ENCODE measurements around the gene CTSZ. TPM values are rescaled to one million over a fixed set of nuclear protein-coding genes. Genes with fewer than 3 reads are reported as not detected.

CTSZ gene
- total RNA-seq (10 to 100 TPM; 14.7 to 17.7 TPM), total RNA-seq (11.4 to 63.0 (median 27.3) reads per million in 172 experiments)
- 91.6 TPM for polyA plus RNA-seq (2013, experiment 1 of 2)
- polyA plus RNA-seq (2013, experiment 2 of 2) = 60.3 TPM

DNA sequence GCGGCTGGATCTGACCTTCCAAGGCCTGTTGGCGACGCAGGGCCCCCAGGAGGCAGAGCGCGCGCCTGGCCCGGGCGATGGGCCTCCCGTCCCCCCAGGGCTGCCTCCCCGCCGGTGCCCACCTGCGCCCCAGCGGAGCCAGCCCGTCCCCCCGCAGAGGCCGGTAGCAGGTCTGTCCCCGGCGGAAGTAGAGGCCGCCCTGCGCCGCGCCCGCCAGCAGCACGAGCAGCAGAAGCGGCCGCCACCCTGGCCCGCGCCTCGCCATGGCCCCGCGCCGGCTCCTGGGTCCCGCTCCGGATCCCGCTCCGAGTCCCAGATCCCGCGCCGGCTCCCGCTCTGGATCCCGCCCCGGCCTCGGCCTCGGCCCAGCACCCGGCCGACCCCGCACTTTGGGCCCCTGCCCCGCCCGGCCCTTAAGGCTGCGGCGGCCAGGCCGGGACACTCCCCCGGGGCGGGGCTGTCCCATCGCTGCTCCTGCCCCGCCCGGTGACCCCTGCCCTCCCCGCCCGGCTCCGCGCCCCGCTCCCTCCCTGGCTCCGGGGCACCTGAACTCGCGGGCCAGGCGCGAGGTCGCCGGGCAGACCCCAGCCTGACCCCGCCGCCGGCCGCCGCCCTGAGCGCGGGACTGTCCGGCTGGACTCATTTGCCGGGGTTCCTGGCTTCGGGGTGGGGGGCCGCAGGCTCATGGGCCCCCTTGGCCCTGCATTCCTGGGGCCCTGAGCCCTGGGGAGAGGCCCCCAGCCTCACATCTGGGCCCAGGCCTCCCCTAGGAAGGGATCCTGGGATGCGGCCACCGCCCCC, at the start of gene CTSZ:
CTSZ (minus strand) TSS at position 391 of the 801 bp plus-strand sequence; CDS start at position 265, 126 bp downstream.
- no peaks in the 10 kb centered on the region for H3K36me3 Mint-ChIP-seq (ENCODE audit: low read depth)
- intact Hi-C loops (cut with DNase I, micrococcal nuclease) = no loop called here
- H3K9me3 ChIP-seq (ENCODE audit: control insufficient read depth in 1 of 2, insufficient read depth in 1 of 2, low read length in 2 of 2) = no peaks in the 10 kb centered on the region
- H3K27ac ChIP-seq (ENCODE audit: low read depth in 1 of 2, low read length in 2 of 2) = peak within 1 kb of the TSS in 1 of 2 donors; percentile 48
- H3K9me3 Mint-ChIP-seq = no peaks in the 10 kb centered on the region
- H3K4me1 ChIP-seq (ENCODE audit: insufficient read depth, low read length) = peaks cover 45% of the 10 kb centered on the region
- H3K27me3 Mint-ChIP-seq = no peaks in the 10 kb centered on the region
- H3K36me3 ChIP-seq (ENCODE audit: insufficient read depth, low read length) = no peaks in the 10 kb centered on the region
- H3K4me3 ChIP-seq (ENCODE audit: low read length) = peak within 1 kb of the TSS; percentile 72
- DNase-seq = peak in 10 of 14 experiments; percentile 14 to 73 (median 36)
- H3K27ac Mint-ChIP-seq = peak within 1 kb of the TSS; percentile 78
- POLR2A ChIA-PET = interaction anchor here (2.3 kb wide), 1 partner anchor 25 kb away, joined by 17 read pairs; the partner anchor contains the start of gene ATP5F1E
- CTCF ChIA-PET = no interaction called here
- peaks cover 42% of the 10 kb centered on the region for H3K4me1 Mint-ChIP-seq (ENCODE audit: low read depth)
- H3K4me3 Mint-ChIP-seq = peak within 1 kb of the TSS; percentile 88
- no peaks in the 10 kb centered on the region for H3K27me3 ChIP-seq (ENCODE audit: control insufficient read depth in 1 of 2, insufficient read depth in 2 of 2, low read length in 2 of 2)
- peak; percentile 55 for ATAC-seq (ENCODE audit: poor library complexity)
- TF ChIP-seq, protein P1, sequence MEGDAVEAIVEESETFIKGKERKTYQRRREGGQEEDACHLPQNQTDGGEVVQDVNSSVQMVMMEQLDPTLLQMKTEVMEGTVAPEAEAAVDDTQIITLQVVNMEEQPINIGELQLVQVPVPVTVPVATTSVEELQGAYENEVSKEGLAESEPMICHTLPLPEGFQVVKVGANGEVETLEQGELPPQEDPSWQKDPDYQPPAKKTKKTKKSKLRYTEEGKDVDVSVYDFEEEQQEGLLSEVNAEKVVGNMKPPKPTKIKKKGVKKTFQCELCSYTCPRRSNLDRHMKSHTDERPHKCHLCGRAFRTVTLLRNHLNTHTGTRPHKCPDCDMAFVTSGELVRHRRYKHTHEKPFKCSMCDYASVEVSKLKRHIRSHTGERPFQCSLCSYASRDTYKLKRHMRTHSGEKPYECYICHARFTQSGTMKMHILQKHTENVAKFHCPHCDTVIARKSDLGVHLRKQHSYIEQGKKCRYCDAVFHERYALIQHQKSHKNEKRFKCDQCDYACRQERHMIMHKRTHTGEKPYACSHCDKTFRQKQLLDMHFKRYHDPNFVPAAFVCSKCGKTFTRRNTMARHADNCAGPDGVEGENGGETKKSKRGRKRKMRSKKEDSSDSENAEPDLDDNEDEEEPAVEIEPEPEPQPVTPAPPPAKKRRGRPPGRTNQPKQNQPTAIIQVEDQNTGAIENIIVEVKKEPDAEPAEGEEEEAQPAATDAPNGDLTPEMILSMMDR (IDR thresholded peaks at IDR 0.05) = no peak

- peaks cover 24% of the 10 kb centered on the region for H3K27me3 Mint-ChIP-seq
Observed at GRCh38 chr20:59055302-59055701, 48.2 kb upstream of the CTSZ start.

GRCh38 chr20:59051666-59052185, 44.7 kb upstream of the CTSZ start:
- Mint-ChIP-seq H3K4me3 (no peak overlapping the region), H3K4me1 (ENCODE audit: low read depth) (peaks cover 6% of the 10 kb centered on the region), H3K27me3 (peaks cover 32% of the 10 kb centered on the region), H3K36me3 (ENCODE audit: low read depth) (no peaks in the 10 kb centered on the region), H3K27ac (no peak overlapping the region), H3K9me3 (no peaks in the 10 kb centered on the region)
- ATAC-seq (ENCODE audit: poor library complexity) (no peak), DNase-seq (no peak)
- ChIA-PET CTCF (no interaction called here), POLR2A (interaction anchor here (1.3 to 4.3 kb wide), 2 partner anchors 9 to 19 kb away, joined by 5 to 12 read pairs; partner anchors contain the start of genes ATP5F1E and PRELID3B)
- TF ChIP-seq, protein P1 (IDR thresholded peaks at IDR 0.05) = no peak
- H3K27ac ChIP-seq (ENCODE audit: low read depth in 1 of 2, low read length in 2 of 2) = no peak overlapping the region
- no peak overlapping the region for H3K4me3 ChIP-seq (ENCODE audit: low read length)
- no peaks in the 10 kb centered on the region for H3K9me3 ChIP-seq (ENCODE audit: control insufficient read depth in 1 of 2, insufficient read depth in 1 of 2, low read length in 2 of 2)
- H3K36me3 ChIP-seq (ENCODE audit: insufficient read depth, low read length) = no peaks in the 10 kb centered on the region
- intact Hi-C loops (cut with DNase I, micrococcal nuclease) = no loop called here
- peaks cover 7% of the 10 kb centered on the region in 2 experiments for H3K27me3 ChIP-seq (ENCODE audit: control insufficient read depth in 1 of 2, insufficient read depth in 2 of 2, low read length in 2 of 2)
- H3K4me1 ChIP-seq (ENCODE audit: insufficient read depth, low read length) = peaks cover 4% of the 10 kb centered on the region

More at GRCh38 chr20:59055302-59055701, 48.2 kb upstream of the CTSZ start:
- CTCF ChIA-PET = no interaction called here
- no peak for ATAC-seq (ENCODE audit: poor library complexity)
- Histone ChIP-seq H3K36me3 (ENCODE audit: insufficient read depth, low read length) (no peaks in the 10 kb centered on the region), H3K27ac (ENCODE audit: low read depth in 1 of 2, low read length in 2 of 2) (no peak overlapping the region), H3K4me1 (ENCODE audit: insufficient read depth, low read length) (no peaks in the 10 kb centered on the region), H3K4me3 (ENCODE audit: low read length) (no peak overlapping the region), H3K9me3 (ENCODE audit: control insufficient read depth in 1 of 2, insufficient read depth in 1 of 2, low read length in 2 of 2) (no peaks in the 10 kb centered on the region), H3K27me3 (ENCODE audit: control insufficient read depth in 1 of 2, insufficient read depth in 2 of 2, low read length in 2 of 2) (peaks cover 6 to 7% of the 10 kb centered on the region in 2 experiments)
- POLR2A ChIA-PET = interaction anchor here (1.9 kb wide), 1 partner anchor 12 kb away, joined by 7 read pairs; the partner anchor contains the start of gene PRELID3B
- H3K4me1 Mint-ChIP-seq (ENCODE audit: low read depth) = no peaks in the 10 kb centered on the region
- no peaks in the 10 kb centered on the region for H3K36me3 Mint-ChIP-seq (ENCODE audit: low read depth)
- no peak overlapping the region for H3K27ac Mint-ChIP-seq
- H3K4me3 Mint-ChIP-seq = no peak overlapping the region
- TF ChIP-seq, protein P1 (IDR thresholded peaks at IDR 0.05) = no peak
- DNase-seq = peak in 4 of 14 experiments; percentile 40 to 58 (median 53)
- intact Hi-C loops (cut with DNase I, micrococcal nuclease) = loop anchor here in 1 of 2 experiments (5.0 kb wide), 1 partner anchor 347 kb away; no protein-coding TSS in a partner anchor
- no peaks in the 10 kb centered on the region for H3K9me3 Mint-ChIP-seq
